ENCODE results near the gene SLC25A51. TPM values are rescaled to one million over a fixed set of nuclear protein-coding genes. Genes with fewer than 3 reads are reported as not detected.

SLC25A51 gene
- total and polyA plus RNA-seq, 12 donors = 7.0 to 26.5 (median 19.9) TPM

DNA sequence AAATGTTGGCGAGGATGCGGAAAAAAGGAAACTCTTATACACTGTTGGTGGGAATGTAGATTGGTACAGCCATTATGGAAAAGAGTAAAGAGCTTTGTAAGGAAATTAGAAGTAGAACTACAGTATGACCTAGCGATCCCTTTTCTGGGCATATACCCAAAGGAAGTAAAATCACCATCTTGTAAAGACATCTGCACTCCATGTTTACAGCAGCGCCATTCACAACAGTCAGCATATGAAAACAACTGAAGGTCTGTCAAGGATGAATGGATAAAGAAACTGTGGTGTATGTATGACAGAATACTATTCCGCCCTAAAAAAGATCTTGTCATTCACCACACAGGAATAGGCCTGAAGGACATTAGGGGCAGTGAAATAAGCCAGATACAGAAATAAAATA lies 27.7 kb upstream of the SLC25A51 start:
- ATAC-seq (no peak), DNase-seq (no peak)
- H3K4me1 ChIP-seq = peaks cover 0 to 46% (median 38%) of the 10 kb centered on the region in 9 donors
- no peak overlapping the region for H3K27ac ChIP-seq
- 85 to 86% methylated on average over 5 of the region's 5 CpGs for WGBS, 2 donors
- H3K9me3 ChIP-seq = peaks cover 0 to 7% (median 0%) of the 10 kb centered on the region in 11 donors
- intact Hi-C loops (cut with DNase I) = no loop called here
- H3K4me3 ChIP-seq = no peak overlapping the region
- no peaks in the 10 kb centered on the region for H3K27me3 ChIP-seq
- no peak for TF ChIP-seq CTCF (IDR thresholded peaks at IDR 0.05)
- H3K36me3 ChIP-seq = no peaks in the 10 kb centered on the region

DNA sequence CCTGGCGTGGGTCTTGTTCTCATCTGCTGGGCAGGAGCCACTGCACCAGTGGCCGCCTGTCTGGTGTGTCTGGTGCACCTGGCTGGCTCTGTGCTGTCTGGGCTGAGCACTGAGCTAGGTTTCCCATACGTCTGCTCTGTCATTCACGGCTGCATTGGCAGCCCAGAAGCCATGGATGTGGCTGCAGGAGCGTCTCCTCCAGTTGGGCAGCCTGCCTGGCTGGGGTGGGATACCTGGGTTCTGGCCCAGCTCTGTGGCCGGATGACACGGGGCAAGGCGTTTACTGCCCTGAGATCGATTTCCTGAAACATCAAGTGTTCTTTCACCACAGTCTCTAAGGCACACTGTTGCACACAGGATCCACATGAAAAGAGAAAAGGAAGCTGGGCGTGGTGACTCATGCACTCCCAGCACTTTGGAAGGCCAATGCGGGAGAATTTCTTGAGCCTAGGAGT lies 25.5 kb upstream of the SLC25A51 start:
- H3K27ac ChIP-seq = peak overlapping the region in 2 of 10 donors; percentile 16 to 24
- peak in 6 of 8 donors; percentile 30 to 50 (median 34) for ATAC-seq
- intact Hi-C loops (cut with DNase I) = loop anchor here in 4 of 10 donors (1.0 to 10.0 kb wide), 4 partner anchors 8 to 135 kb away; partner anchors contain the start of gene SHB (in 1 of the 4)

GRCh38 chr9:37928552-37929430 lies 24.9 kb upstream of the SLC25A51 start:
- Histone ChIP-seq H3K27ac (no peak overlapping the region), H3K4me1 (peaks cover 0 to 43% (median 29%) of the 10 kb centered on the region in 9 donors), H3K36me3 (no peaks in the 10 kb centered on the region), H3K9me3 (peaks cover 0 to 7% (median 0%) of the 10 kb centered on the region in 11 donors), H3K27me3 (no peaks in the 10 kb centered on the region), H3K4me3 (no peak overlapping the region)
- TF ChIP-seq CTCF (IDR thresholded peaks at IDR 0.05) = no peak
- DNase-seq (no peak), ATAC-seq (peak in 2 of 8 donors; percentile 12 to 56)
- intact Hi-C loops (cut with DNase I) = loop anchor here in 4 of 10 donors (1.0 to 10.0 kb wide), 4 partner anchors 7 to 136 kb away; partner anchors contain the start of gene SHB (in 1 of the 4)
- WGBS, 2 donors = 84 to 90% methylated on average over 20 of the region's 20 CpGs

More for the DNA sequence above, 25.5 kb upstream of the SLC25A51 start:
- peaks cover 0 to 7% (median 0%) of the 10 kb centered on the region in 11 donors for H3K9me3 ChIP-seq
- no peaks in the 10 kb centered on the region for H3K36me3 ChIP-seq
- no peak for TF ChIP-seq CTCF (IDR thresholded peaks at IDR 0.05)
- no peak for DNase-seq
- H3K27me3 ChIP-seq = no peaks in the 10 kb centered on the region
- WGBS, 2 donors = 74 to 77% methylated on average over 11 of the region's 11 CpGs
- H3K4me3 ChIP-seq = no peak overlapping the region
- H3K4me1 ChIP-seq = peaks cover 0 to 43% (median 29%) of the 10 kb centered on the region in 9 donors
